HEK293T (cell line): ENCODE results near the gene COBLL1.

Source experiments
- CTCF ChIA-PET: fragments of 350-600 bp; formaldehyde crosslinking; extraction: SDS; loops from one replicate; lab custom pipeline; 2021; ENCODE audit warnings: antibody characterized with exemption, inconsistent platforms; lab: Yijun Ruan, JAX
- POLR2A ChIA-PET: fragments of 350-600 bp; formaldehyde crosslinking; extraction: SDS; loops from one replicate; lab custom pipeline; 2020; ENCODE audit warnings: antibody characterized with exemption, inconsistent platforms; lab: Yijun Ruan, JAX
- DNase-seq: peaks from one replicate; pipeline ENCODE4 v3.0.0; 2012; ENCODE audit warnings: mixed read lengths; ENCODE audit errors: extremely low spot score
- ARNT ChIP-seq: fragments of 450-650 bp; IDR thresholded peaks from 2 replicates; pipeline ENCODE4 v1.6.1; 2017; ENCODE audit warnings: mild to moderate bottlenecking
- BHLHE40 ChIP-seq: fragments of 450-650 bp; IDR thresholded peaks from 2 replicates; pipeline ENCODE4 v1.6.1; 2016; ENCODE audit warnings: mild to moderate bottlenecking, moderate library complexity, borderline replicate concordance
- CTBP1 ChIP-seq: fragments of 450-650 bp; IDR thresholded peaks from 2 replicates; pipeline ENCODE4 v1.6.1; 2016; ENCODE audit warnings: borderline replicate concordance
- ELF4 ChIP-seq: fragments of 450-650 bp; IDR thresholded peaks from 2 replicates; pipeline ENCODE4 v1.6.1; 2017; ENCODE audit warnings: antibody characterized with exemption
- FOXA1 ChIP-seq: fragments of 450-650 bp; IDR thresholded peaks from 2 replicates; pipeline ENCODE4 v1.6.1; 2016; ENCODE audit warnings: mild to moderate bottlenecking
- FOXK2 ChIP-seq: fragments of 450-650 bp; IDR thresholded peaks from 2 replicates; pipeline ENCODE4 v1.6.1; 2016; ENCODE audit warnings: mild to moderate bottlenecking
- FOXM1 ChIP-seq: fragments of 450-650 bp; IDR thresholded peaks from 2 replicates; pipeline ENCODE4 v1.6.1; 2017; ENCODE audit warnings: mild to moderate bottlenecking, borderline replicate concordance
- HDGF ChIP-seq: fragments of 450-650 bp; IDR thresholded peaks from 2 replicates; pipeline ENCODE4 v1.6.1; 2017; ENCODE audit warnings: antibody characterized with exemption, borderline replicate concordance
- L3MBTL2 ChIP-seq: fragments of 450-650 bp; conservative IDR thresholded peaks from 2 replicates; pipeline ENCODE4 v1.6.1; 2016; ENCODE audit warnings: mild to moderate bottlenecking
- LEF1 ChIP-seq: fragments of 450-650 bp; IDR thresholded peaks from 2 replicates; pipeline ENCODE4 v1.6.1; 2017; ENCODE audit warnings: mild to moderate bottlenecking, borderline replicate concordance
- NFRKB ChIP-seq: fragments of 450-650 bp; IDR thresholded peaks from 2 replicates; pipeline ENCODE4 v1.6.1; 2016; ENCODE audit warnings: mild to moderate bottlenecking, moderate library complexity
- SP1 ChIP-seq: fragments of 450-650 bp; IDR thresholded peaks from 2 replicates; pipeline ENCODE4 v1.6.1; 2017
- SUZ12 ChIP-seq: fragments of 450-650 bp; IDR thresholded peaks from 2 replicates; pipeline ENCODE4 v1.6.1; 2016; ENCODE audit warnings: mild to moderate bottlenecking
- TARDBP ChIP-seq: fragments of 450-650 bp; IDR thresholded peaks from 2 replicates; pipeline ENCODE4 v1.6.1; 2016
- ZNF384 ChIP-seq: fragments of 450-650 bp; IDR thresholded peaks from 2 replicates; pipeline ENCODE4 v1.6.1; 2016
- TF ChIP-seq, protein P1 (sequence below): fragments of 450-650 bp; IDR thresholded peaks from 2 replicates; pipeline ENCODE4 v1.6.1; 2016

The COBLL1 gene

GRCh38 chr2:164839914-164840457 lies 1.6 kb downstream of the COBLL1 start:
- CTCF ChIA-PET: no interaction called here
- DNase-seq: no peak
- TF ChIP-seq FOXA1: no peak
- TF ChIP-seq, protein P1, sequence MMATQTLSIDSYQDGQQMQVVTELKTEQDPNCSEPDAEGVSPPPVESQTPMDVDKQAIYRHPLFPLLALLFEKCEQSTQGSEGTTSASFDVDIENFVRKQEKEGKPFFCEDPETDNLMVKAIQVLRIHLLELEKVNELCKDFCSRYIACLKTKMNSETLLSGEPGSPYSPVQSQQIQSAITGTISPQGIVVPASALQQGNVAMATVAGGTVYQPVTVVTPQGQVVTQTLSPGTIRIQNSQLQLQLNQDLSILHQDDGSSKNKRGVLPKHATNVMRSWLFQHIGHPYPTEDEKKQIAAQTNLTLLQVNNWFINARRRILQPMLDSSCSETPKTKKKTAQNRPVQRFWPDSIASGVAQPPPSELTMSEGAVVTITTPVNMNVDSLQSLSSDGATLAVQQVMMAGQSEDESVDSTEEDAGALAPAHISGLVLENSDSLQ: 0 out of 2 replicates have a peak, but pooled peaks have one; percentile 32
- POLR2A ChIA-PET: no interaction called here

- CTCF ChIA-PET: no interaction called here
- no peak for TF ChIP-seq ARNT
- no peak for DNase-seq
- POLR2A ChIA-PET: no interaction called here
Measured at GRCh38 chr2:164837807-164838206, 3.8 kb downstream of the COBLL1 start.

GRCh38 chr2:164836907-164837306 lies 4.7 kb downstream of the COBLL1 start:
- ChIA-PET CTCF (no interaction called here), POLR2A (no interaction called here)
- no peak for DNase-seq
- TF ChIP-seq SUZ12 (no peak), FOXA1 (no peak), NFRKB (no peak), L3MBTL2 (no peak), ELF4 (no peak), FOXM1 (no peak)
- TF ChIP-seq, protein P1: no peak

- TF ChIP-seq L3MBTL2 (no peak), ELF4 (no peak), HDGF (no peak), NFRKB (no peak), FOXA1 (no peak), SP1 (no peak), BHLHE40 (no peak), TARDBP (no peak), FOXK2 (no peak), LEF1 (no peak), ARNT (no peak), ZNF384 (no peak), FOXM1 (no peak), CTBP1 (no peak), SUZ12 (no peak)
- TF ChIP-seq, protein P1: no peak
- ChIA-PET CTCF (interaction anchor here (0.7 kb wide), 1 partner anchor 908 kb away, joined by 3 read pairs; no protein-coding TSS in a partner anchor), POLR2A (no interaction called here)
- DNase-seq: no peak
Measured at GRCh38 chr2:164835302-164835701, 6.3 kb downstream of the COBLL1 start.

GRCh38 chr2:164831887-164832286 lies 9.7 kb downstream of the COBLL1 start:
- no peak for DNase-seq
- TF ChIP-seq ZNF384 (no peak), L3MBTL2 (no peak), SP1 (no peak), TARDBP (no peak), CTBP1 (no peak), FOXA1 (no peak), ARNT (no peak), SUZ12 (no peak), FOXK2 (no peak), NFRKB (no peak)
- TF ChIP-seq, protein P1: no peak
- ChIA-PET CTCF (interaction anchor here (0.6 to 1.4 kb wide), 2 partner anchors 10 to 31 kb away, joined by 4 read pairs; partner anchors contain the start of gene COBLL1), POLR2A (no interaction called here)

- POLR2A ChIA-PET: no interaction called here
- TF ChIP-seq FOXK2 (no peak), CTBP1 (no peak), ELF4 (no peak), SP1 (no peak), FOXA1 (no peak), LEF1 (no peak), FOXM1 (no peak), BHLHE40 (no peak), ZNF384 (no peak), L3MBTL2 (no peak), HDGF (no peak), SUZ12 (no peak), NFRKB (no peak), TARDBP (no peak), ARNT (no peak)
- TF ChIP-seq, protein P1: no peak
- no peak for DNase-seq
- CTCF ChIA-PET: interaction anchor here (0.6 to 1.4 kb wide), 2 partner anchors 11 to 30 kb away, joined by 4 read pairs; partner anchors contain the start of gene COBLL1
Measured at GRCh38 chr2:164831180-164831579, 10.4 kb downstream of the COBLL1 start.
